H4 (cell line): ENCODE results near the gene CPNE9. TPM values are rescaled to one million over a fixed set of nuclear protein-coding genes. Genes with fewer than 3 reads are reported as not detected.

ENCODE experiments used
- DNase-seq: peaks from one replicate; pipeline ENCODE4 v3.0.0-alpha.2; 2015; ENCODE audit warnings: low spot score
- total RNA-seq: library from RNA; depleted of rRNA; stranded (reverse); fragments of >200 nt; shearing (Covaris generic); gene quantifications from 2 replicates; pipeline ENCODE4 v1.2.3, GENCODE V29; 2014

Gene CPNE9
- total RNA-seq, 1 experiment from 2014 or later: 0.31 TPM

- no peak for DNase-seq
These were observed 16.1 kb upstream of the CPNE9 start for GRCh38 chr3:9687514-9687913.

- DNase-seq: no peak
These were observed 14.7 kb upstream of the CPNE9 start for GRCh38 chr3:9688961-9689360.

GRCh38 chr3:9689757-9690156, 13.9 kb upstream of the CPNE9 start:
- no peak for DNase-seq

GRCh38 chr3:9690451-9691450, 12.9 kb upstream of the CPNE9 start:
- DNase-seq: no peak

GRCh38 chr3:9691636-9692035, 12.0 kb upstream of the CPNE9 start:
- no peak for DNase-seq

GRCh38 chr3:9692416-9692815, 11.2 kb upstream of the CPNE9 start:
- DNase-seq: no peak

GRCh38 chr3:9695345-9695744, 8.3 kb upstream of the CPNE9 start:
- DNase-seq: no peak

GRCh38 chr3:9695746-9696145, 7.9 kb upstream of the CPNE9 start:
- DNase-seq: no peak

GRCh38 chr3:9696480-9697220, 7.0 kb upstream of the CPNE9 start:
- no peak for DNase-seq

GRCh38 chr3:9697892-9698291, 5.7 kb upstream of the CPNE9 start:
- DNase-seq: no peak

GRCh38 chr3:9698293-9698692, 5.3 kb upstream of the CPNE9 start:
- DNase-seq: no peak

- no peak for DNase-seq
These were observed 3.1 kb upstream of the CPNE9 start for GRCh38 chr3:9700536-9700935.

- DNase-seq: no peak
These were observed 2.6 kb upstream of the CPNE9 start for GRCh38 chr3:9701006-9701405.

GRCh38 chr3:9701711-9702110, 1.9 kb upstream of the CPNE9 start:
- DNase-seq: no peak

GRCh38 chr3:9703240-9703639, 393 bp upstream of the CPNE9 start:
- DNase-seq: no peak

- no peak for DNase-seq
These were observed 1.0 kb downstream of the CPNE9 start for GRCh38 chr3:9704347-9705322.

GRCh38 chr3:9710174-9710739, 6.6 kb downstream of the CPNE9 start:
- DNase-seq: no peak

- DNase-seq: no peak
These were observed 8.8 kb downstream of the CPNE9 start for GRCh38 chr3:9712415-9712814.

GRCh38 chr3:9713142-9713541, 9.5 kb downstream of the CPNE9 start:
- no peak for DNase-seq

GRCh38 chr3:9715136-9715535, 11.5 kb downstream of the CPNE9 start:
- DNase-seq: no peak

- peak; percentile 87 for DNase-seq
These were observed 12.3 kb downstream of the CPNE9 start for GRCh38 chr3:9715764-9716437.
